ENCODE measurements around the gene LPCAT1.
"Not testable (repeated sequence)": the region's sequence is repeated elsewhere in the genome, so short reads cannot be mapped to it uniquely, and the experiment has no call there.

LPCAT1 gene, protein sequence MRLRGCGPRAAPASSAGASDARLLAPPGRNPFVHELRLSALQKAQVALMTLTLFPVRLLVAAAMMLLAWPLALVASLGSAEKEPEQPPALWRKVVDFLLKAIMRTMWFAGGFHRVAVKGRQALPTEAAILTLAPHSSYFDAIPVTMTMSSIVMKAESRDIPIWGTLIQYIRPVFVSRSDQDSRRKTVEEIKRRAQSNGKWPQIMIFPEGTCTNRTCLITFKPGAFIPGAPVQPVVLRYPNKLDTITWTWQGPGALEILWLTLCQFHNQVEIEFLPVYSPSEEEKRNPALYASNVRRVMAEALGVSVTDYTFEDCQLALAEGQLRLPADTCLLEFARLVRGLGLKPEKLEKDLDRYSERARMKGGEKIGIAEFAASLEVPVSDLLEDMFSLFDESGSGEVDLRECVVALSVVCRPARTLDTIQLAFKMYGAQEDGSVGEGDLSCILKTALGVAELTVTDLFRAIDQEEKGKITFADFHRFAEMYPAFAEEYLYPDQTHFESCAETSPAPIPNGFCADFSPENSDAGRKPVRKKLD

DNA sequence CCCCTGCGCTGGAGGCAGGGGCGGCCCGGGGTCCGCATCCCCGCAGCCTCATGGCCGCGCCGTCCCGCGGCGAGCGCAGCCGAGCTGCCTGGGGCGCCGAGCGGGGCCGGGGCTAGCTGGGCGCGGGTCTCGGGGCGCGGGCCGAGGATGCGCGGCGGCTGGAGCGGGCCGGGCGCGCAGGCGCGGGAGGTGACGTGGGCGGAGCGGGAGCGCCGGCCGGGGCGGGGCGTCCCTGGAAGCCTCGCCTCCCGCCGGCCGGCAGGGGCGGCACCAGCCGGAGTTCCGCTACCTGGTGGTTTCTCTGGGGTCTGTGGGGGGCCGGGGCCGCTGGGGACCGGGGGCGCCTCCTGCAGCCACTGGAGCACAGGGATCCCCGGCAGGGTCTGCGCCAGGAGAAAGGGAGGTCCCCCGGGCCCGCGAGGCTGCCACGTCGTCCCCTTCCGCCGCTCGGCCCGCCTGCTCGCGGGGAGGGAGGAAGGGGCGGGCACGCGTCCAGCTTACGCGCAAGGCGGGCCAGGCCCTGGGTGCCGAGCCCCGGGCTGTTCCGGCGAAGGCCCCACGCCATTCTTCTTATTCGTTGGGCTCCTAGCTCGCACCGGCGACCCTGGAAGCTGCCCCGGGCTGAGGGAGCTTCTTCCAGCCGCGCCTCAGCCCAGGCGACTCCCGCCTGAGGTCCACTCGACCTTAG lies at the start of gene LPCAT1:
Gene LPCAT1, minus strand, starts transcription at position 168 of the 688 bp plus-strand sequence. Its CDS starts 116 bp downstream, at position 52.
- DNase-seq (ENCODE audit: low spot score): peak; percentile 78

DNA sequence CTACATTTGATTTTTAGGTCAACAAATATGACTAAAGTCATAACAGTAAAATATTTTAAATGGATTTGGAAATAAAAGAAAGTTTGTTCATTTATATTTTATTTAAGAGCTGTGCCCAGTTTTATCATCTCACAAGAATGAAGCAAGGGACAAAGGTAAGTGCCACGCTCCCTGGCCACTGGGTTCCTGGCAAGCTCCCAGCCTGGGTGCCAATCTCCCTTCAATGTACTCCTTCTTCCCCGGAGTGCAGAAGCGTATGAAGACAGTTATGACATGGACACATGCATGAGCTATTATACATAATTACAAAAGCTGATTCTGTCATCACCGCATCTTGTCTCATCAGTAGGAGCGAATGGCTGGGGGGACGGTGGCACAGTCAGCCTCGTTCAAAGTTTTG lies 48.1 kb upstream of the LPCAT1 start:
- DNase-seq (ENCODE audit: low spot score): not testable (repeated sequence)

DNA sequence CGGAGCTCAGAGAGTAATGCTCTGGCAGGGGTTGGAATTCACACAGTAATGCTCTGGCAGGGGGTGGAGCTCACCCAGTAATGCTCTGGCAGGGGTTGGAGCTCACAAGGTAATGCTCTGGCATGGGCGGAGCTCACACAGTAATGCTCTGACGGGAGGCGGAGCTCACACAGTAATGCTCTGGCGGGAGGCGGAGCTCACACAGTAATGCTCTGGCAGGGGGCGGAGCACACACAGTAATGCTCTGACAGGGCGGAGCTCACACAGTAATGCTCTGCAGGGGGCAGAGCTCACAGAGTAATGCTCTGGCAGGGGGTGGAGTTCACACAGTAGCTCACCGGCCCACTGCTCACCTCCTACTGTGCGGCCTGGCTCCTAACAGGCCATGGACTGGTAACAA lies 47.2 kb upstream of the LPCAT1 start:
- no peak for DNase-seq (ENCODE audit: low spot score)

DNA sequence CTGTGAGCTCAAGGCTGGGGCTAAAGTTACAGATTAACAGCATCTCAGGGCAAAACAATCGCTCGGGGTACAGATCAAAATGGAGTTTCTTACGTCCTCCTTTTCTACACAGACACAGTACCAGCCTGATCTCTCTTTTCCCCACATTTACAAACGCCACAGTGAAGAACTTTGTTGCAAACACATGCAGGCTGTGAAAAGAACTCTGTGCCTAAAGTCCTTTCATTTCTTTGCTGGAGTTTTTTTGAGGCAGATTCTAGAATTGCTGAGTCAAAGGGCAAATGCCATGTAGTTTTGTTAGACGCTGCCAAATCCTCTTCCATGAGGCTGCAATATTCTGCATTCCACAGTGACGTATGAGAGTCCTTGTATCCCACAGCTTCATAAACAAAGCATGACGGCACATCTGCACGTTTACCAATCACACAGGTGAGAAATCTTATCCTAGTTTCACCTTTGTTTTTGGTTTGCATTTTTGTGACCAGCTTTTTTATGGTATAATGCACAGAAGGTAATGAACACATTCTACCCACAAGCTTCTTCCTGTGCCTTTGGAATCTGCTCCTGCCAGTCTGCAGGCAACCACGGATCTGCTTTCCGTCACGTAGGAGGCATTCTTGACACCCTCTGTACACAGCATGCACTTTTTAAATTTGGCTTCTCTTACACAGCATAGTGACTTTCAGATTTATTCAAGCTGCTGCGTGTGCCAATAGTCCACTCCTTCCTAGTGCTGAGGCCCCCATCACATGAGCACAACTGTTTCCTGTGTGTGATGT lies 44.6 kb upstream of the LPCAT1 start:
- DNase-seq (ENCODE audit: low spot score): no peak

DNA sequence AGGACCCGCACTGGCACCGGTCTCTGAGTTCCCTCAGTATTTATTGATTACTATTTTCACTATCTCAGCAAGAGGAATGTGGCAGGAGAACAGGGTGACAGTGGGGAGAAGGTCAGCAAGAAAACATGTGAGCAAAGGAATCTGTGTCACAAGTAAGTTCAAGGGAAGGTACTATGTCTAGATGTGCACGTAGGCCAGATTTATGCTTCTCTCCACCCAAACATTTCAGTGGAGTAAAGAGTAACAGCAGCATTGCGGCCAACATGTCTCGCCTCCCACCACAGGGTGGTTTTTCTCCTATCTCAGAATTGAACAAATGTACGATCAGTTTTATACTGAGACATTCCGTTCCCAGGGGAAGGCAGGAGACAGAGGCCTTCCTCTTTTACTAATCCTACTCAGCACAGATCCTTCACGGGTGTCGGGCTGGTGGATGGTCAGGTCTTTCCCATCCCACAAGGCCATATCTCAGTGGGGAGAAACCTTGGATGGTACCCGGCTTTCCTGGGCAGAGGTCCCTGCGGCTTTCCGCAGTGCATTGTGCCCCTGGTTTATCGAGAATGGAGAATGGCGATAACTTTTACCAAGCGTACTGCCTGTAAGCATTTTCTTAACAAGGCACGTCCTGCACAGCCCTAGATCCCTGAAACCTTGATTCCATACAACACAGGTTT lies 43.9 kb upstream of the LPCAT1 start:
- not testable (repeated sequence) for DNase-seq (ENCODE audit: low spot score)

DNA sequence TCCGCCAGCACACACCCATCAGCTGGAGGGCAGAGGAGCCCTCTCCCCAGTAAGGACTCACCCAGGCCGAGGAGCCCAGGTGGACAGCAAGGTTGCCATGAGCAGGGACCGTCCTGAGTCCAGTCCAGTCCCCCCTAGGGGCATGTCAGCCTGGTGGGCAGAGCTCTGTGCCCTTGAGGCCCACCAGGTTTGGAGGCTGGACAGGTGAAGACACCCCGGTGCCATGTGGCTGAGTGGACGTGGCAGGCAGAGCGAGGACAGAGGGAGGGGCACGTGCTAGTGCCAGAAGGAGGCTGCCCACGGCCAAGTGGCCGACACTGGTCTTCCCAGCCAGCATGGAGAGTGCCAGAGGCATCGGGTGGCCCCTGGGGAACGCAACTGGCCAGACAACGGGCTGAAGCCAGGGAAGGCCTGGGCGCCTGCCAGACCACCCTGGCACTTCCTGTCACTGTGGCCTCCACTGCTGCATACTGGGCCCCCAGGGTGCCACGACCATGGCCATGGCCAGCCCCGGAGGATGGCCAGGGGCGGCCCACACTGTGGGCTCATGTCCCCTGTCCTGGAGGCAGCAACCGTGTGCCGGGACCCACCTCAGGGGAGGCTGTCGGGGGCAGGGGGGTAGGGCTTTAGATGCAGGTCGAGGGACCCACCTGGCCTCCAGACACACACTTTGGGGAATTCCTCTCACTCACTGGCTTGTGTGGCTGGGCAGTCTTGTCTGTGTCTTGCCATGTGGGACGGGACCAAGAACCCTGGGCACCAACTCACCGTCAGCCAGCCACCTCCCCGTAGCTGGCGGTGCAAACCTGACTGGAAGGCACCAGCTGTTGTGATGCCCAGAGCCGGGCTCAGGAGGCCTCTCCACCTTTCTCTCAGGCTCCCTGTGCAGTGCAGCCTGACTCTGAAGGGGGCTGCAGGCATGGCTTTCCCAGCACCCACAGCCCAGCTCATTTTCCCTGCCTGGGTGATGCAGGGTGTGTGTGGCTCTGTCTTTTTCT lies 42.3 kb upstream of the LPCAT1 start:
- DNase-seq (ENCODE audit: low spot score): no peak

DNA sequence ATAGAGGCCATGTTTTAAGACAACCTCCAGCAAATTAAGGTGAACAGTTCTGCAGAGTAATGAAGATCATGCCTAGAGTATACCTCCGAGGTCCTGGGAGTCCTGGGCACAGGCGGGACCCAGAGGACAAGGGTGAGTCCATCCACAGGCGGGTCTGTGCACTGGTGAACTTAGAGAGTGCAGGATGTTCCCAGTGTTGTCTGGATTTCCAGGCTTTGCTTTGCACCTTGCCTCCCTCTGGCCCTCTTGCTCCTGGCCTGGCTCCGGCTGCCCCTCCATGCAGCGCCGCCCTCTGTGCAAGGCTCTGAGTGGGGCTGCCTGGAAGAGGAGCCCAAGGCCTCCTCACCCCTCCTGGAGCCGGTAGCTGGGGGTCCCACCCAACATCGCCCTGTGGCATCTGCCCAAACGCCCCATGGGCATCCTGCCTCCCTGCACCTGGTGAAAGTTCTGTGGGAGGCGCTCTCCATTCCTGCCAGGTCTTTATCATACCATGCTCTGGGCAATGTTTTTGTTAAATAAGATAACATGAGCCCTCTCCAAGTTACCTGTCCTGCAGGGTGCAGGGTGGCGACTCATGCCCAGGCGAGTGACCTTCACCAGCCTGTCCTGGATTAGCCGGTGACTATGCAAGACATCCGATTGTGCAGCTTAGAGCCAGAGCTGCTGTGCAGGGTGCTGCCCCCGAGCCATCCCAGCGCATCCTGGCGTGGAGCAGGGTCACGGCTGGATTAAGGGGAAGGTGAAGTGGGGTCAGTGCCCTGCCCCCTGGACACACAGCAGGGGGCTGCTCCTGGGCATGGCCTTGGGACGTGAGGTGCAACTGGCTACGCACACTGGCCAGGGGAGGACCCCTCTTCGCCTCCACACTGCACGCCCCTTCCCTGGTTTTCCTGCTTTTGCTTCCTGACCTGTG lies 41.3 kb upstream of the LPCAT1 start:
- DNase-seq (ENCODE audit: low spot score): no peak

DNA sequence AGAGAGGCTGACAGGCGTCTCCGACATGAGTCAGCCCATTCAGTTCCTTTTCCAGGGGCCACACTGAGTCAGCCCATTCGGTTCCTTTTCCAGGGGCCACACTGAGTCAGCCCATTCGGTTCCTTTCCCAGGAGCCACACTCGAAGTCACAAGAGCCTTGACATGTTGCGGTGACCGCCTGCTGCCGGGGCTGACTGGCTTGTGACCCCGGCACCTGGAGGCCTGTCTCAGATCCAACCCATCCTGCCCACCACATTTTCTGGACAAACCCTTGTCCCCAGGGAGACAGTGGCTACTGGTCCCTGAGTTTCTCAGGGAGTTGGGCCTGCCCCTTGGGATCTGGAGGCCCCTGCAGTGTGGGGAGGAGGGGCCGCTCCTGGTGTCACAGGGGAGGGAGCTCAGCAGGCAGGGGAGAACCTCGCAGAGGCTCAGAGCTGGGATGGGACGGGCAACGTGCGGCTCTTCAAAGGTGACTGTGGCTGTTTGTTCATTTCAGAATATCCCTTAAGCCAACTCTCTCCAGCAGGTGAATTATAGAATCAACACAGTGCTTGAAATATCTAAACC lies 40.5 kb upstream of the LPCAT1 start:
- DNase-seq (ENCODE audit: low spot score): no peak

DNA sequence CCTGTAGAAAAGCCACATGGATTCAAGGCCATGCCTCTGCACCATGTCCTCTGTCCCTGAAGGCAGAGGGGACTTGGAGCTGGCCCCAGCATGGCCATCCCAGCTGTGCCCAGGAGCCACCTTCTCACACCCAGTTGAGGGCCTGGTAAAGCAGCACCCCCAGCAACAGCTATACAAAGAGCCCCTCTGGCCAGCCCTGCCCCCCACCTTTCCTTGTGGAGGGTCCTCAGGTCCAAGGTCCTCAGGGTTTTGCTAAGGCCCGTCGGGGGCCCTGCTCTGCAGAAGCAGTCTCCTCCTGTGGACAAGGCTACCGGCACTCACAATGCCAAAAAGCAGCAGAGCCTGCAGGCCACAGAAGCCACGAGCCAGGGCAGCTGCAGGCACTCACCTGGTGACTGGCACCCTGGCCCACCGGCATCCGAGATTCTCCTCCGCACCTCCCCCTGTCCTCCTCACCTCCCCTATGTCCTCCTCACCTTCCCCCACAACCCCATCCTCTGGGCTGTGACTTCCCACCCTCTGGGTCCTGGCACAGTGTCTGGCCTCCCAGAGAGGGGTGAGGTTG lies 39.9 kb upstream of the LPCAT1 start:
- no peak for DNase-seq (ENCODE audit: low spot score)

DNA sequence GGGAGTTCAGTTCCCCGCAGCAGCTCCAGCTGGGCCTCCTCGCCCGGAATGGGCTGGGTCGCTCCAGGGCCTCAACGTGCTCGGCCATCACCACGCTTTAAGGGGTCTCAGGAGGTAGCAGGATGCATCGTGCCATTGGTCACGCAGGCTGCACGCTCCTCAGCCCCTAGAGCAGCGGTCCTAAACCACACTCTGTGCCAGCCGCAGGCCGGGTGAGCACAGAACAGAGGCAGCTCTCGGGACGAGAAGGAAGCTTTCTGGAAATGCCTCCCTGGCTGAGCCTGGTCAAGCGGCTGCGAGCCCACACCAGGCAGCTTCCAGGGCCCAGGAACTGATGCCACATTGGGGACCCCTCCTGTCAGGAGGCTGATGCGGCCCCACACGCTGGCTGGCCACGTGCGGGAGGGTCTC lies 39.3 kb upstream of the LPCAT1 start:
- DNase-seq (ENCODE audit: low spot score): no peak

DNA sequence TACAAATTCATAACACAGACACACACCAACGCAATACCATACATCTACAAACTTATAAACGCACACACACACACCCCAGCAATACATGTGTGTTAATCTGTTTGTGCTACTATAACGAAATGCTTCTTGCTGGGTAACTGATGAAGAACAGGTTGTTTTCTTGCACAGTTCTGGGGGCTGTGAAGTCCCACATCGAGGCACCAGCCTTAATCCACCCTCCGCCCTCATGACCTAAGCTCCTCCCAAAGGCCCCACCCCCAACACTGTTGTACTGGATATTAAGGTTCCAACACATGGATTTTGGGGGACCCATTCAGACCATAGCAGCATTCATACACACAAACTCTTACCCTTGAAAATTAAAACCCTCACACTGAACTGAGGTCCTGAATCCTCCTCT lies 38.8 kb upstream of the LPCAT1 start:
- no peak for DNase-seq (ENCODE audit: low spot score)

DNA sequence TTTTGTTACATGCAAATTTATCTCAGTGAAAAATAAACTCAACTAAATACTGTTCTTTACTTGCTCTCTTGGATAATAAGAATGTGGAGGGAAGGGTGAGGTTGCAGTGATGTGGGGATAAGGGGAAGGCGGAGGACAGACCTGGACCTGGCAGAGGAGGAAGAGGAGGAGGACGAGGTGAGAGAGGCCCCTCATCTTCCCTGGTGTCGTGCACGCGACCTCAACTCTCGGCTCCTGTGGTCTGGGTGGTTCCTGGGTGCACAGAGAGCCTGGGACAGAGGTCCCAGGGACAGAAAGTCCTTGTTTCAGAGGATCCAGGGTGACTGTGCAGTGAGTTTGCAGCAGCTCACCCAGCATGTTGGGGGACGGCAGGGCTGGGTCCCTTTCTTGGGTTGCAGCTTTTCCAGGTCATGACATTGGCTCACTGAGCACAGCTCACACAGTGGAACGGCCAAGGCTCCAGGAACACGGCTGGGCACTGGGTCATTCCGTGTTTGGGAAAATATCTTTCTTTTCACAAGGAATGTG lies 37.7 kb upstream of the LPCAT1 start:
- no peak for DNase-seq (ENCODE audit: low spot score)

DNA sequence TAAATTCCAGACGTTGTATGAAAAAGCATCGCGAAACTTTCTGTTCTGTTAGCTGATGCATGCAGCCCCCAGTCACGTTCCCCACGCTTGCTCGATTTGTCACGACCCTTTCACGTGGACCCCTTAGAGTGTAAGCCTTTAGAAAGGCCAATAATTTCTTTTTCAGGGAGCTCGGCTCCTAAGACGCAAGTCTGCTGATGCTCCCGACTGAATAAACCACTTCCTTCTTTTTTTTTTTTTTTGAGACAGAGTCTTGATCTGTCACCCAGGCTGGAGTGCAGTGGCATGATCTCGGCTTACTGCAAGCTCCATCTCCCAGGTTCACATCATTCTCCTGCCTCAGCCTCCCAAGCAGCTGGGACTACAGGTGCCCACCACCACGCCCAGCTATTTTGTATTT lies 36.7 kb upstream of the LPCAT1 start:
- not testable (repeated sequence) for DNase-seq (ENCODE audit: low spot score)

DNA sequence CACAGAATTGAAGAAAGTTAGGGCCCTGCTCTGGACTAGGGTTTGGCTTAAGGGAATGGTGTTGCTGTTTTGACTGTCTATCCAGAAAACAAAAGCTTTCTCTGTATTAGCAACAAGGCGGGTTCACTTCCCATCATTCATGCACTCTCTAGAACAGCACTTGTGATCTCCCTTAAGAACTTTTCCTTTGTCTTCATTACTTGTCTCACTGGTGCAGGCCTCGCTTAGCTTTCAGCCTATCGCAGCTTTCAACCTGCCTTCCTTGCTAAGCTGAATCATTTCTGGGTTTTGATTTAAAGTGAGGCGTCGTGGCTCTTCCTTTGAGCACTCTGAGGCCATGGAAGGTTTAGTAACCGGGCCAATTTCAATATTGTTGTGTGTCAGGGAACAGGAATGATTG lies 35.2 kb upstream of the LPCAT1 start:
- DNase-seq (ENCODE audit: low spot score): no peak

DNA sequence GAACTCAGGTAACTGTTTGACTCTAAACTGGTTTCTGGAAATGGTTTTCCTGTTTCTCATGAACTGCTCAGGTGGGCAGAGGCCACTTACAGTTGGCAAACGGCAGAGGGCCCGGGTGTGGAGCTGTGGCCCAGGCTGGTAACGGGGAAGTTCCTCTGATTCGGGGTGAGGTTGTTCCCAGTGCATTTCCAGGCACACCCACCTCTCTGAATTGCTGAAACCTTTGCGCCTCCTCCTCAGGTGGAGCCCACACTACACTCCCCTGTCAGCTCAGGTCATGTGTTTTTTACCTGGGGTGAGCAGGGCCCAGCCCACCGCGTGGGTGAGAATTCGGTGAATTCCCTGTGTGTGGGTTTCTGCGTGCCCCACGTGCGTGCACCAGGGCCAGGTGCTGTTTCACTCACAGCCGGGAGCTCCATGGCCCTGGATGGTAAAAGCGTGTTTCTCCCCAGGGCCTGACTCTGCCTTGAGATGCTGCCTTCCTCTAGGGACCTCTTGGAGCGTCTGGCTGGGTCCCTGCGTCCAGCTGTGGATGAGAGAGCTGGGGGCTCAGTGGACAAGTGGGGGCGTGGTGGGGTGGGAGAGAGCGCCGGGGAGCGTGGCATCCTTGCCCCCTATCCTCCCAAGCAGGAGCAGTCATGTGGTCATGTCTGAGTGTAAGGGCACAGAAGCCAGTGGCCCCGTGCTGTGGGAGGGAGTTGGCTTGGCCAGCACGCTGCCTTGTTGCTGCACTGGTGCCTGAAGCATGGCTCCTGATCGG lies 33.5 kb upstream of the LPCAT1 start:
- no peak for DNase-seq (ENCODE audit: low spot score)

DNA sequence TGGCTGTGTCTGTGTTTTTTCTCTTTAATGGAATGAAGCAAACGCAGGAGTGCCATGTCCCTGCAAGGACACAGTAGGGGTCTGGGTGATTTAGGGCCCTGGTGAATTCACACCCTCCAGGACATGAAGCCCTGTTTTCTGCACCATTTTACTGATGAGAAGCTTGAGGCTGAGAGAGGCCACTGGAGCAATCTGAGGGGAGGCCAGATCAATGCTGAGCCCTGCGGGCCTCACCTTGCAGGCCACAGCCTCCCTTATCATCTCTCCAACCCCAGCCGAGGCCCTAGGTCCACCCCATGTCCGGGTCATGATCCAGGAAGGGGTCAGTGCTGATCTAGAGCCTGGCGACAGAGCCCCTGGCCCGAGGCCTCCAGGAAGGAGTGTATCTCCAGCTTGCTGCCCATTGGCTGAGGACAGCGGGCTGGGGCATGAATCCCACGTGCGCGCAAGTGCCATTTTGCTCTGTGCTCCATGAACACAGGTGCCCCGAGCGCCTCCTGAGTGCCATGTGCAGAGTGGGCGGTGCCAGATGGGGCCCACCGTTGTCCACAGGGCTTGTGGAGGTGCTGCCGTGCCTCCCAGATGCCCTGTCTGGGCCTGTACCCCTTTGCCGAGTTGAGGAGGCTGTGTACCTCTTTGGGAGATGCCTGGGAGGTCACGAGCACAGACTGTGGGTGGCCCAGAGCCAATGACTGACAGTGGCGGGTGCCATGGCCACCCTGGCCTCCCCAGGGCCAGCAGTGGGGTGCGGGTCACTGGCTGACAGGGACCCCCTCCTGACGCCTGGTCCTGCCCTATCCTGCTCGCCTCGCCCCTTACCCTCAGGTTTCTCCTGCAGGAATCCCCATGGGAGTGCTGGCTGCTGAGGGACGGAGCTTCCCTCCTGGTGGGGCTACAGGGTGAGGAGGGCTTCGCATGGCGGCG lies 32.3 kb upstream of the LPCAT1 start:
- DNase-seq (ENCODE audit: low spot score): no peak
